Measurements from ENCODE around the gene POP7.

GRCh38 chr7:100693312-100694097 lies 12.4 kb upstream of the POP7 start:
- no peak for TF ChIP-seq POLR2AphosphoS5 (IDR thresholded peaks at IDR 0.05; ENCODE audit: low read depth, low read length)
- no peak for TF ChIP-seq CTCF (IDR thresholded peaks at IDR 0.05)
- no peak for TF ChIP-seq SIN3A (IDR thresholded peaks at IDR 0.05; ENCODE audit: borderline replicate concordance, insufficient read depth, low read depth, low read length)
